HG02981 (cell line): Measurements from ENCODE around the gene TAS2R42.

Experiments
- ATAC-seq: cut with Tn5 transposase; IDR thresholded peaks from one replicate; pipeline ENCODE4 v1.9.1; 2021; ENCODE audit warnings: mild to moderate bottlenecking, moderate library complexity; ENCODE audit not compliant: unreplicated experiment

Gene TAS2R42, protein sequence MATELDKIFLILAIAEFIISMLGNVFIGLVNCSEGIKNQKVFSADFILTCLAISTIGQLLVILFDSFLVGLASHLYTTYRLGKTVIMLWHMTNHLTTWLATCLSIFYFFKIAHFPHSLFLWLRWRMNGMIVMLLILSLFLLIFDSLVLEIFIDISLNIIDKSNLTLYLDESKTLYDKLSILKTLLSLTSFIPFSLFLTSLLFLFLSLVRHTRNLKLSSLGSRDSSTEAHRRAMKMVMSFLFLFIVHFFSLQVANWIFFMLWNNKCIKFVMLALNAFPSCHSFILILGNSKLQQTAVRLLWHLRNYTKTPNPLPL

DNA sequence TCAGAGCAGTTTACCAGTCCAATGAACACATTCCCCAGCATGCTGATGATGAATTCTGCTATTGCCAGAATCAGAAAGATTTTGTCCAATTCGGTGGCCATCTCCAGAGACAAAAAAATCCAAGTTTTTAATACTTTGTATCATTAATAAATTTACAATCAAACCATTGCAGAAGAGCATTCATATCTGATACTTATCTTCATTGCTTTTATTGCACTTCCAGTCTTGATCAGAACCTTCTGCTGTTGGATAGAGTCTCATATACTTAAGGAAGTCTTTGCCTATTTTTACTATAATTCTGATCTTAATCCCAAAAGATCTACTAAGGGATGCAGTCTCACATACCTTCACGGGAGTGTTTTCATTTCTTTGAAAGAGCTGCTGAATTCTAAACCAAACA lies at the start of gene TAS2R42:
TSS of gene TAS2R42 (minus strand) at position 101 of the 400 bp plus-strand sequence. CDS start at position 101, 0 bp downstream.
- ATAC-seq: no peak

GRCh38 chr12:11233532-11233931 lies 46.8 kb upstream of the TAS2R42 start:
- no peak for ATAC-seq

- ATAC-seq: peak; percentile 59
Observed at GRCh38 chr12:11228296-11228879, 41.7 kb upstream of the TAS2R42 start.

GRCh38 chr12:11227373-11227772 lies 40.6 kb upstream of the TAS2R42 start:
- no peak for ATAC-seq

DNA sequence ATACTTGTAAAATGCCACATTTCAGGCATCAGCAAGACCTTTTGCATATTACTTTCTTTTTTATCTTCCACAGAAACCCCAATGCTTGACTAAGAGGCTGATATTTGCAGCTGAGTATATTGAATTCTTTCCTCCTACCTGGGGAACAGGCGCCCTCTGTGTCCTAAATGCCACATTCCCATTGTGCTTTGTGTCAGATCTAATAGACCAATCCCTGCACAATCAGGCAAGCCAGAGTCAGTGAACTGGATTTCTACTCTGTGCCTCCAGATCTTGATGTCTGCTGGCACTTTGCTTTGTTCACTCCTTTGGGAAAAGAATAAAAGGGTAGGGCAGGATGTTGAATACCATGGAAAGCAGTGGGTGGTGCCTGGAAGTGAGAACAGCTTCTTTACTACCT lies 22.4 kb upstream of the TAS2R42 start:
- ATAC-seq: no peak

DNA sequence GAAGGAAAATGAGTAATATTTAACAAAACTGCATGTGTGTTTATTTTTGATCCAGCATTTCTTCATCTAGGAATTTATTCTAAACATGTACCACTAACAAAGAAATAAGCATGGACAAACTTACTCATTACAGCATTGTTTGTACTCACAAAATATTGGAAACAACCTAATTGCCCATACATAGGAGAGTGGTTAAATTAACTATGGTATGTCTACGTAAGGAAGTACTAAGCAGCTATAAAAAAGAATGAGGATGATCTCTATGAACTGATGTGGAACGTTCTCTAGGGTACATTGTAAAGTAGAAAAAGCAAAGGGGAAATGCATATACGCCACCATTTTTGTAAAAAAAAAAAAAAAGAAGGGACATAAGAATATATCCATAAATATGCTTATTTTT lies 17.4 kb upstream of the TAS2R42 start:
- no peak for ATAC-seq

- no peak for ATAC-seq
Observed at GRCh38 chr12:11202811-11203210, 16.1 kb upstream of the TAS2R42 start.

GRCh38 chr12:11183011-11183410 lies 3.7 kb downstream of the TAS2R42 start:
- ATAC-seq: no peak

GRCh38 chr12:11182529-11182928 lies 4.2 kb downstream of the TAS2R42 start:
- no peak for ATAC-seq

DNA sequence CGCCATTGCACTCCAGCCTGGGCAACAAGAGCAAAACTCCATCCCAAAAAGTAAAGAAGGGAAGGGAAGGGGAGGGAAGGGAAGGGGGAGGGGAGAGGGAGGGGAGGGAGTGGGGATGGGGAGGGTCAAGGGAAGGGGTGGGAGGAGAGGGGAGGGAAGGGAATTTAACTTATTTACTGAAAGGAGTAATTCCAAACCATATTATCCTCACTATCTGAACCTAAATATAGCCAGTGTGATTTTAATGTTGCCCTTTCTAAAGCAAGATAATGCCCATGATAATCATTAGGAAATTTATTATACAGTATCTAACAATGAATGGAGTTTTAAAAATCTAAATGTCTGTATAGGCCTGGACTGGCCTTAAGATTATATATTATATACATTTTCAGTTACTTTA lies 8.5 kb downstream of the TAS2R42 start:
- ATAC-seq: no peak

DNA sequence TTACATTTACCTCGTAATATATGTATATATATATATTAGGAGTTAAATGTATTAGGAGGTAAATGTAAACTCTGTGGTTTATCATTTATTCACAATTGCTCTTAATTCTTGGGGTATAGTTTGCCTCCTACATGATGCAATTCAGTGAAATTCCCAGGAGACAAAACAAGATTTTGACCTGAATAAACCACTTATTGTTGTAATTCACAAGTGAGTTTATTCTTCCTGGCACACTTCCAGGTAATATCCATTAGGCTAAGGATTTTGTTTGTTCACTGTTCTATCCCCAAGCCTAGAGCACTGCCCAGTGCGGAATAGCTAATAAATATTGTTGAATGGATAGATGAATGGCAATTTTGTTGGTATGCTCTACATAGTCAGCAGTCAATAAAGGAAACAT lies 12.7 kb downstream of the TAS2R42 start:
- ATAC-seq: no peak

DNA sequence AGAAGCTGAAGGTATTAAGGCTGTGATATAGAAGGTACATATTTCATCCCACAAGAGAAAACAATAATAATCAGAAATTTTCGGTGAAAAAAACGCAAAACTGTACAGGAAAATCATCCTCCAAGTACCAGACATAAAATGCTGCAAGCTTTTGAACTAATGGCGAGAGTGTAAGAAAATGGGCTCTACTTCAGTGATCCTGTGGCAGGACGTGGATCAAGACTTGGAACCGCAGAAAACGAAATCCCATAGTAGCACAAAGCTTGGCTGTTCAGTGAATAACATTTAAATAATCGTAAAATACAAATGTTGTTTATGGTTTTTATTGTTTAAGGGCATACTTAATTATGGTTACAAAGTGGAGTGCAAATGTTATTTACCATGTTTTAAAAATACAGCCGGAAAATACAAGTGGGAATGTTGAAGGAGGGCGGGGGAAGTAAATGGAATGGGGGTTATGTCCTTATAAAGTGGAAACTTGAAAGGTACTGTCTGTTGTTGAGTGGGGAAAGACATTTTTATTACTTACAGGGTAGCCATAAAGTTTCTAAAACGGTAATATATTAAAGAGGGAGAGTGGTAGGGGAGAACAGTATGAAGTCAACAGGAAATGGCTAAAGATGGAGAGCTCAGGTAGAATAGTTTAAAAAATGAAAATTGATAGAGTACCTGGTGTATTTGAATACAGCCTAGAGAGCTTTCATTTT lies 14.6 kb downstream of the TAS2R42 start:
- ATAC-seq: no peak

DNA sequence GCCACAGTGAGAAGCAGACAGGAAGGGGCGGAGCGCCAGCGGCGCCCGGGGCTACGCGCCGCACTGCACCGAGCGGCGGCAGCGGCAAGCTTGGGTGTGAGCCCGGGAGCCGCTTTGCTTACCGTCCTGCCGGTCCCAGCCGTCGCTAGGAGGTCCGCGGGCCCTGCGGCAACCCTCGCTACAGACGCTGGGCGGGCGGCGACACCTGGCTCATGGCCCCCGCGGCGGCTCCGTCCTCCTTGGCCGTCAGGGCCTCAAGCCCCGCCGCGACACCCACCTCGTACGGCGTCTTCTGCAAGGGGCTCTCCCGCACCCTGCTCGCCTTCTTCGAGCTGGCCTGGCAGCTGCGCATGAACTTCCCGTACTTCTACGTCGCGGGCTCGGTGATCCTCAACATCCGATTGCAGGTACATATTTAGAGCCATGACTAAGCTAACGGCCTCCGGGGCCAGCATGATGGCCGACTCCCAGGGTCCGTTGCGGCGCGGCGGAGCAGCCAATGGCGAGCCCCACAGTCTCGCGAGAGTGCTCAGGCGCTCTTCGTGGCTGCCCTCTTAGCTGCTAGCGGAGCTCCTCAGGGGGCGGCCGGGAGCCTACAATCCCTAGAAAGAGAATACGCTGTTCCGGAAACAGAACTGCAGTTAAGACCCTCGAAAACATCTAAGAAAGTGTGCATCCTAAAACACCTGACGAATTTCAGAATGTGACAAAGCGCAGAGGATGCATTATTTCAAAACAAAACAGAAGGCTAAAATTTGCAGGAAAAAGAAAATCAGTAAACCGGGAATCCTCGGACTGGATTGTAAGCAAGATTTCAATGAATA lies 15.4 kb downstream of the TAS2R42 start, which contains the start of gene SMIM10L1:
TSS of gene SMIM10L1 (plus strand) at position 50 of the 824 bp plus-strand sequence. CDS start at position 213, 163 bp downstream.
- peak; percentile 95 for ATAC-seq

DNA sequence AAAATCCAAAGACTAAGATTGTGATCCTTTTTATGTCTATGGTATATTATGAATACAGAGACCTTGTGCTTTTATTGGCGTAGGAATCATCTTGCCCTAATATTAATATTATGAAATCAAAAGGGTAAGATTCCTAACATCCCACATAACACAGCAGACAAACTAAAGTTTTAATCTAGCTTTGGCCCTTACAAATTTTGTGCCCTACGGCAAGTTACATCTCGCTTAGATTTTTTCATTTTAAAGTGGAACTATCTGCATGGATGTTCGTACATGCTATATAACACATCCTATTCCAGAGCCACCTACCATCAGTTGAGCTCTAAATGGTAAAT lies 16.0 kb downstream of the TAS2R42 start:
- ATAC-seq: no peak

- ATAC-seq: no peak
Observed at GRCh38 chr12:11166300-11166699, 20.4 kb downstream of the TAS2R42 start.

GRCh38 chr12:11164384-11164783 lies 22.4 kb downstream of the TAS2R42 start:
- no peak for ATAC-seq

- no peak for ATAC-seq
Observed at GRCh38 chr12:11162502-11162901, 24.2 kb downstream of the TAS2R42 start.

- no peak for ATAC-seq
Observed at GRCh38 chr12:11158885-11159444, 27.8 kb downstream of the TAS2R42 start.

DNA sequence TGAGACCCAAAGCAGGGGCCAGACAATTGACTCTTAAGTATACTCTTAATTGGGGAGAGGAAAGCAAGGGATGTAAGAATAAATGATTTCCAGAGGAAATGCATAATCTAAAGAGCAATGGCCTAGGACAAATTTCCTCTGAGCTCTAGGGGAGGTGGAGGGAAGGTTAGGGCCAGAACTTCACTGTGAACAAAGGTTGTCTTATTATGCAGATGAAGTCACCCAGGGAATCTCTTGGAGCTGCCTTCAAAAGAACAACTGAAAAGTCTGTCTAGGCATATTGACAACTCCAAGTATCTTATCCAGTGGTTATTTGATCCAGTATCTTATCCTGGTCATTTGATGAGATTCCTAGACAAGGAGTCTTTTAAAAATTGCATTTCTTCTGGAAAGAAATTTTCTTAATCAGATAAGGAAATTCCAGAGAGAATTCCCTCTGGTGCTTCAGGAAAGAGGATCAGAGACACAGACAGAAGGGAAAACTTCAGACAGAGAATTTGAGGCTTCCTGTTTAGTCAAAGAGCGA lies 32.3 kb downstream of the TAS2R42 start:
- ATAC-seq: no peak

- ATAC-seq: no peak
Observed at GRCh38 chr12:11152725-11153124, 34.0 kb downstream of the TAS2R42 start.

GRCh38 chr12:11150832-11151231 lies 35.9 kb downstream of the TAS2R42 start:
- ATAC-seq: peak; percentile 61
